HG03520 (cell line): ENCODE data around the gene NPHP4.

Experiments used
- ATAC-seq: cut with Tn5 transposase; IDR thresholded peaks from one replicate; pipeline ENCODE4 v1.9.1; 2021; ENCODE audit warnings: mild to moderate bottlenecking, moderate library complexity; ENCODE audit not compliant: unreplicated experiment

NPHP4 gene

GRCh38 chr1:6004412-6005123 is 12.3 kb upstream of the NPHP4 start:
- ATAC-seq: no peak

GRCh38 chr1:6003568-6004411 is 11.6 kb upstream of the NPHP4 start:
- ATAC-seq: no peak

GRCh38 chr1:6002714-6003501 is 10.7 kb upstream of the NPHP4 start:
- no peak for ATAC-seq

- ATAC-seq: no peak
Observed at GRCh38 chr1:6001992-6002576, 9.9 kb upstream of the NPHP4 start.

GRCh38 chr1:6000444-6001288 is 8.4 kb upstream of the NPHP4 start:
- no peak for ATAC-seq

DNA sequence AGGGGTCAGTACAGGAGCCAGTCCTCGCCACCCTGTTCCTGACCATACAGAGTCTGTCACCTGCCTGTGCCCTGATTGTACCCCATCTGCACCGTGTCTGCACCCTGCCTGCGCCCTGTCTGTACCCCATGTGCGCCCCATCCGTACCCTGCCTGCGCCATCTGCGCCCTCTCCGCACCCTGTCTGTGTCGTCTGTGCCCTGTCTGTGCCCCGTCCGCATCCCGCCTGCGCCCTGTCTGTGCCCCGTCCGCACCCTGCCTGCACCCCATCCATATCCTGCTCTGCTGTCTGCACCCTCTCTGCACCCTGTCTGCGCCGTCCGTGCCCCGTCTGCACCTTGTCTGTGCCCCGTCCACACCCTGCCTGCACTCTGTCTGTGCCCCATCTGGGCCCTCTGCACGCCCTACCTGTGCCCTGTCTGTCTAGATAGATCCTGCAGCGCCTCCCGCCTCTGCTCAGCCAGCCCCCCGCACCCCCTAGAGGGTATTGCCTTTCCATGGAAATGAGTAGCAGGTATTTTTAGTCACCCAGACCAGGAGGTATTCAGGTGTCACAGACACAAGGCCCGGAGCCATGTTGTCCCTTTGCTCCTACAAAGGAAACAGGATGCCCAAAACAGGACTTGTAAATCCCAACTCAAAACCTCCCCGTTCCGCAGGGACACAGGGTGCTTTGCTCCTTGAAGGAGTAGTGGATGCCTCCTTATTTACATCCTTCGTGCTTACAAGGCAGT is 7.7 kb upstream of the NPHP4 start:
- ATAC-seq: no peak

DNA sequence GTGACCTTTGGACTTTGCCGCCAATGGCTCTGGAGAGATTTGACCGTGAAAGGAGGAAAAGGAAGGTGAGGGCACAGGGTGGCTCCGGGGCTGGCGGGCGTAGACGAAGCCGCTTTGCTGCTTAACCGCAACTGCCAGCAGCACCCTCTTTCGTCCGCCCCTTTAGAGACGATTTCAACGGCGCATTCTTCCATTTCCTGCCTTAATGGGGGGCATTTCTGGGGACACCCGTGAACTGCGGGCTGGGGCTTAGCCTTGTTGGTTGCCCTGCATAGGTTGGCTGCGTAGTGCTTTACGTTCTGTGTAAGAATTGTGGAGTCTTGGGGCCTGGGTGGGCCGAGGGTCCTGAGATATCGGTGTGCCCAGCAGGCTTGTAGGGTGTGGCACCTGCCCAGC is 6.7 kb upstream of the NPHP4 start:
- ATAC-seq: no peak

- no peak for ATAC-seq
Observed at GRCh38 chr1:5998051-5998905, 6.1 kb upstream of the NPHP4 start.

GRCh38 chr1:5997316-5997715 is 5.1 kb upstream of the NPHP4 start:
- ATAC-seq: no peak

- ATAC-seq: no peak
Observed at GRCh38 chr1:5996641-5997270, 4.5 kb upstream of the NPHP4 start.

DNA sequence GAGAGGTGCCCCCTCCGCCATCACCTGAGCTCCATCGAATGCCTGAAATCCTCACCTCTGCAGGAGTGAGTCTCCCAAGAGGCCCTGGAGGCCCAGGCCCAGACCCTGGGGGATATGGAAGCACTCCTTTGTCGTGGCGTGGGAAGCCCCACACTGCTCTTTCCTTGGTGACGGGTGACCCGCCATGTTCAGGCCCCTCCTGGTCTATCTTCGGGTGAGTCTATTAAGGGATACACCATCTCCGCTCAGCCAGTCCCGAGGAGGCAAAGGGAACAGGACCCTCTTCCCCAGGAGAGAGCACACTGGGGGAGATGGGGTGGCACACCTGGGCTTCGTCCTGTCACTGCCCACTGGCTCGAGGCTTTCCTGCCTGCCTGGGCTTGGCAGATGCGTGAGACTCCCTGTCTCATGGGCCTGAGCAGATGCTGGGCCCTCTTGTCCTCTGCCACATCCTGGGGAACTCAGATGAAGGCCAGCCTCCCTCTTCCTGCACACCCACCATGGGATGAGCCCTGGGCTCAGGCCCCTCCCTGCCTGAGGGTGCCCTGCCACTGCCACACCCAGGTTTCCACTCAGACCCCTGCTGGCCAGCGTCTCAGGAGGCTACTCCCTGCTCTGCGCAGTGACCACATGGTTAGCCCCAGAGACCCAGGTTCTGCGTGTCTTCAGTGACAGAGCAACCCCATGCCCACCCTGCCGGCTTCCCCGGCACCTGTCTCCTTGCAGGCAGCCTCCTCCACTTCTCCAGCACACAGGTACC is 3.8 kb upstream of the NPHP4 start:
- no peak for ATAC-seq

DNA sequence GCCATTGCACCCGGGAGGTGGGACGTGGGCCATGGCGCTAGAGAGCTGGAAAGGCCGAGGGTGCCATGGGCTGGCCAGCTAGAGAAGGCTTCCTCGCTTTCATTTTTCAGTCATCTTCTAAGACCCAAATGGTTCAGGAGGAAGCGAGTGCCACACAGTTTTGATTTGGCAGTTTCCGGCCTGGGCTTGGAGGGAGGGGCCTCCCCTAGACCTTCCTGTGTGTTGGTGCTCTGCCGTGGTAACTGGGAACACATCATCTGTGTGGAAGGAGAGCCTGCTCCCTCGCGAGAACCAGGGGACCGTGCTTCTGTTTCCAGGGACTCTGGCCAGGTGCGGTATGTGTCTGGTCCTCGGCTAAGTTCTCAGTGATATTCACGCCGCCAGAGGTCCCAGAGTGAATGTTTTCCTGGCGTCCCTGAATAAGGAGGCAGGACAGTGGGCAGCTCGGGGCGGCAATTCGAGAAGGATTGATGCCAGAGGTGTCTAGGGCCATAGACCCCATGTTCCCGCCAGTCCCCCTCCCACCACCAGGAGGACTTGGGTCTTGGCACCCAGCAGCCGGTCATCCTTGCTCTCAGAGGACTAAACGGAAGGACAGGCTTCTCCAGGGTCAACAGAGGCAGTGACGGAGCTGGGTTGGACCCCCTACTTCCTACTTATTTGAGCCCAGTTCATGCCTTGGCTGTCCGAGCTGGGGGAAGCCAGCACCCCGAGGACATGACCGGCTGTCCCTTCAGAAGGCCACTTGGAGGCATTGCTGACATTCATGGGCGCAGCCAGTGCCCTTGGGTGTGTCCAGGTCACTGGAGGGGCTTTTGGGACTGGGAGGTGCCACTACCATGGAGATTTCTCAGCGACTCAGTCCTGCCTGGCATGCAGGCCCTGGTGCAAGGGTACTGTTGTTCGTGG is 2.7 kb upstream of the NPHP4 start:
- ATAC-seq: no peak

GRCh38 chr1:5993556-5994491 is 1.6 kb upstream of the NPHP4 start:
- no peak for ATAC-seq

DNA sequence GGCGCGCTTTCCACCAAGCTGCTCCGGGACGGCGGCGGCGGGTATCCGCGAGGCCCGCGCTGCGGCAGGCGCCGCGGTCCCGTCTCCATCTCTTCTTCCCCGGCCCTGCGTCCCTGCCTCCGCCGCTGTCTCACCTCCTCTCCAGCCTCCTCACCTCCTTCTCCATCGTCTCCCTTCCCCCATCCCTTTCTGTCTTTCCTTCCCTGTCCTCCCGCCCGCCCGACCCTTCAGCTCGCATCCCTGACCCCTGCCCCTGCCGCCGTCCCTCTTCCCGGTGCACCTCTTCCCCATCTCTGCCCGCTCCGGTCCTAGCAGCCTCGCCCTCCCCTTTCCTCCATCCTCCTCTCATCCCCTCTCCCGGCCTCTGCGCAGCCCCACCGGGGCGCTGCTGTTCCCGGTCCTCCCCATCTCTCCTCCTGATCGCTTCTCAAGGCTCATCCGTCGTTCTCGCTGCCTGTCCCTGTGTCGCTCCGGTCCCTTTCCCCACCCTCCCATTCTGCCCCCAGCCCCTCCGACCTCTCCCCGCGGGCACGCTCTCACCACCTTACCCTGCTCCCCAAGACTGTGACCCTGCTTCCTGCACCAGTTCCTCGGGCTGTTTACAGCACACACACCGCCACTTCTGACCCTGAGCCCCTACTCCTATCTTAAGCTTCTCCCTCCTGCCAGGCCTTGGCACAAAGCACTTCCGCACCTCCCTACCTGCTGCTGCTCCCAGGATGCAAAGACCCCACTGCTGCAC is 760 bp upstream of the NPHP4 start:
- ATAC-seq: no peak
